ENCODE results near the gene PDX1.

Gene PDX1

DNA sequence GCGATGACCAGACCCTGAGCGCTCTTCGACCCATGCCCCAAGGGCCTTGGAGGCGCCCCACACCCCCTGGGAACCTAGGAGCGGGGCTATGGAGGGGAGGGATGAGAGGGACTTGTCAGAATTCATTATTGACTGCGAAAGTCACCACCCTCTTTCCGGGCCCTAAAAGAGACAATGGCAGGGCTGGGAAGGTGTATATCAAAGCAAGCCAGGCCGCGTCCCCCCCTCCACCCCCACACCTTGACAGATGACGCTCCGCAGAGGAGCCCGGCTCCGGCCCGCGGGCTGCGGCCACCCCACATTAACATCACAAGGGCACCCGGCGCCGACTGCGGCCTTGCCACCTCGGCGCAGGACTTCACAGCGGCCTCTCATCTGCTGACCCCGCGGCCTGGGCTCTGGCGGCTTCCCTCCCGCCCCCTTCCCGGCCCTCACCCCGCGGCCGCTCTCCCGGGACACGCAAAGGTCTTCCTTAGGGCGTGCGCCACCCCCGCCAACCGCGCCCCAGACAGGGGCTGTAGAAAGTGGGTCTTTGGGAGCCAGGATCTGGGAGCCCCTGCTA is 46.9 kb downstream of the PDX1 start:
- no peak for DNase-seq
- TF ChIP-seq GATA1 (IDR thresholded peaks at IDR 0.05; ENCODE audit: low read depth, low read length) (no peak), POLR2A (IDR thresholded peaks at IDR 0.05; ENCODE audit: low read length) (no peak)

- no peak for DNase-seq
- no peak for TF ChIP-seq GATA1 (IDR thresholded peaks at IDR 0.05; ENCODE audit: low read depth, low read length)
- TF ChIP-seq POLR2A (IDR thresholded peaks at IDR 0.05; ENCODE audit: low read length): no peak
Measured at GRCh38 chr13:27967203-27967735, 47.5 kb downstream of the PDX1 start.

DNA sequence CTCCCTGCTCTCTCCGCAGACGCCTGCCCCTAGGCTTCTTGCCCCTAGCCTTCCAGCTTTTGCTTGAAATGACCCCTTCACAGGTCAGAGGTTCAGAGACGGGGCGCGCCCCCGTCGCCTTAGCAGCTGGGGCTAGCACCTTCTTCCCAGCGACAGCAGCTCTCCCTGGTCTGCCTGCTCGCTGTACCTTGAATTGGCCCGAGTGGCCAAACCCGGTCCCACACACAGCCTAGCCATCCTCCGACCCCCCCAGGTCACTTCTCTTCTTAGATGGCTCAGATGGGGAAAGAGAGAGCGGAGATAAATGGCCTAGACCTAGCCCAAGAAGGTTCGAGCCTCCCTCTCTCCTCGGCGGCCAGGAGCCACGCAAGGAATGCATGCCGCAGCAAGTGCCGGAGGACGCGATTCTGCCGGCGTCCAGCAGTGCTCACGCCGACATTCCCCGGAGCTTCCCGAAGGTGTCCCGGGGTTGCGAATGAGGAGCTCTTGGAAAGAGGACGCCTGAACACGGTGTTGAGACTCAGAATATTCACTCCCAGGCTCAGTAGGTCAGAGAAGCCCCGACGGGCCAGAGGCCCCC is 48.0 kb downstream of the PDX1 start:
- no peak for DNase-seq
- TF ChIP-seq GATA1 (IDR thresholded peaks at IDR 0.05; ENCODE audit: low read depth, low read length): no peak
- no peak for TF ChIP-seq POLR2A (IDR thresholded peaks at IDR 0.05; ENCODE audit: low read length)

DNA sequence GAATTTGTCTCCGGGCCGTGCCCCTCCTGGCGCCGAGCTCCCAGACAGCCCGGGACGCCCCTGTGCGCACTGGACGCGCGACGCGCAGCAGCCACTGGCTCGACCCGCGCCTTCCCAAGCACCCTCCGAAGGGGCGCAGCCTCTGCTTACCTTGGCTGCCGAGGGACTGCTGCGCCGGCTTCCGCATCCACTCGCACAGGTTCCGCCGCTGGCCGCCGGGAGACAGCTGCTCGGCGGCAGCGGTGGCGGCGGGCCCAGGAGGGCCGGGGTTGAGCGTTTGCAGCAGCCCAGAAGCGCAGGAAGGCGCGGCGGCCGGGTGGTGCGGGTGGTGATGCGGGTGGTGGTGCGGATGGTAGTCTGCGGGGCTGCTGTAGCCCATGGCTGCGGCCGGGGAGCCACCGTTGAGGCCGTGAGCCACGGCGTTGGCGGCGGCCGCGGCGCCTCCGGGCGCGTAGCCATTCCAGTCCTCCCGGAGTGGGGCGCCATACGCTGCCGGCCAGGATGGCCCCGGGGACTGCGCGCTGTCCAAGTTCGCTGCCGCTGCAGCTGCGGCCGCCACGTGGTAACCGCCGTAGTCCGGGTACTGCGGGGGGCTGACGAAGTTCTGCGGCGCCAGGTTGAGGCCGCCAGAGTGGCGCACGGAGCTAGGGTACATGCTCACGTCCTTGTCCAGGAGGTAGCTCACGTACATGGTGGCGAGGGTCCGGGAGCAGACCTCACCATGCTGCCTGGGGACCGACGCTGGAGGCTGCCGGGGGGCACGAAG is 48.7 kb downstream of the PDX1 start:
- TF ChIP-seq POLR2A (IDR thresholded peaks at IDR 0.05; ENCODE audit: low read length): no peak
- TF ChIP-seq GATA1 (IDR thresholded peaks at IDR 0.05; ENCODE audit: low read depth, low read length): no peak
- no peak for DNase-seq

- no peak for TF ChIP-seq POLR2A (IDR thresholded peaks at IDR 0.05; ENCODE audit: low read length)
- no peak for TF ChIP-seq GATA1 (IDR thresholded peaks at IDR 0.05; ENCODE audit: low read depth, low read length)
- no peak for DNase-seq
Measured at GRCh38 chr13:27969082-27969865, 49.5 kb downstream of the PDX1 start, which contains the start of gene CDX2. CDX2 (minus strand) TSS chr13:27969315; CDS start chr13:27969006, 309 bp downstream.

DNA sequence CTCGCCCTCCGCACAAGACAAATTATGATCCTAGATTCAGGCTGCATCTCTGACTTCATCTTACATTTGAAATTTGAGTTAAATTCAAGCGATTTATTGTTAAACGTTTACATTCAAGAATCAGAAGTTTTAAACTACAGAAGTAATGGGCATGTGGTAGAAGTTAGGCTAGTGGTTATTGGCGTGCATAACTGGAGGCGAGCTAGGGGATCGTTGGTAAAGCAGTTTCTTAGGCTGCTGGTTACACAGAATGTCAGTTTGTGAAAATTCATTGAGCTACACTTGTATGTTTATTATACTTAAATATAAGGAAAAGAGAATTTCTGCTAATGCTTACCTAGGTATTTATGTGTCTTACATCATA is 50.0 kb downstream of the PDX1 start:
- TF ChIP-seq POLR2A (IDR thresholded peaks at IDR 0.05; ENCODE audit: low read length) (no peak), GATA1 (IDR thresholded peaks at IDR 0.05; ENCODE audit: low read depth, low read length) (no peak)
- DNase-seq: no peak

GRCh38 chr13:27970382-27971235 is 50.8 kb downstream of the PDX1 start:
- TF ChIP-seq POLR2A (IDR thresholded peaks at IDR 0.05; ENCODE audit: low read length): no peak
- no peak for TF ChIP-seq GATA1 (IDR thresholded peaks at IDR 0.05; ENCODE audit: low read depth, low read length)
- DNase-seq: no peak

DNA sequence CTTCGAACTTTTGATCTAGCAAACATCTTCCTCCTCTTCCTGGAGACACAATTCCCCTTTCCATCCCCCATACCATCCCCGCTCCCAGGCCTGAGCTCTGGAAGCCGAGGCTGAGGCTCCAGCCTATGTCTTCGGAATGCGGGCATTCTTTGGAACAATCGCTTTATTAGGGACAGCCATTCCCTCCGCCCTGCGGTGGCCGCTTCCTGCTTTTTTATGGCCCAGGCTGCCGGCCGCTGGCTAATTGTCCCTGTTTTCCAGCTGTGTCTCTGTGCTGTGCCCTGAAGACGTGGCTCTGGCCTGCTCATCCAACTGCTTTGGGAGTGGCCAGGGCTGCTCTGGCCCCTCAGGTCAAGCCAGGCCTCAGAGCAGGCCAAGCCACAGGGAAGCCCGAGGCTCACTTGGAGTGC is 51.4 kb downstream of the PDX1 start:
- no peak for TF ChIP-seq POLR2A (IDR thresholded peaks at IDR 0.05; ENCODE audit: low read length)
- TF ChIP-seq GATA1 (IDR thresholded peaks at IDR 0.05; ENCODE audit: low read depth, low read length): no peak
- DNase-seq: no peak

GRCh38 chr13:27971776-27972477 is 52.1 kb downstream of the PDX1 start:
- DNase-seq: no peak
- no peak for TF ChIP-seq POLR2A (IDR thresholded peaks at IDR 0.05; ENCODE audit: low read length)
- TF ChIP-seq GATA1 (IDR thresholded peaks at IDR 0.05; ENCODE audit: low read depth, low read length): no peak

DNA sequence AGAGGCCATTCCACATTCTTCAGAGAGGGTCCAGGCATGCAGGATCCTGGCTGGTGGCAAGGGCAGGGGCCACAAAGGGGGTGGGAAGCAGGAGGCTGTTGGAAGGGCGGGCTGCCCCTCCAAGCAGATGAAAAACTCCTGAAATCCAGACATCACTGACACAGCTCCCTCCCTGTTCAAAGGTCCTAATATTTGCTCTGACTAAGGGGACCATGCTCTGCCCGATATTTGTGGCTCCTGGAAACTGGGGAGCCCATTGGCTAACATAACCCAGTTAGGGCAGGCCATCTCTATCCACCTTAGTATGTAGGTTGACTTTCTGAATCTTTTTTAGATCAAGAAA is 52.6 kb downstream of the PDX1 start:
- no peak for TF ChIP-seq GATA1 (IDR thresholded peaks at IDR 0.05; ENCODE audit: low read depth, low read length)
- TF ChIP-seq POLR2A (IDR thresholded peaks at IDR 0.05; ENCODE audit: low read length): no peak
- DNase-seq: no peak

GRCh38 chr13:27973291-27973690 is 53.5 kb downstream of the PDX1 start:
- DNase-seq: no peak
- TF ChIP-seq POLR2A (IDR thresholded peaks at IDR 0.05; ENCODE audit: low read length) (no peak), GATA1 (IDR thresholded peaks at IDR 0.05; ENCODE audit: low read depth, low read length) (no peak)

DNA sequence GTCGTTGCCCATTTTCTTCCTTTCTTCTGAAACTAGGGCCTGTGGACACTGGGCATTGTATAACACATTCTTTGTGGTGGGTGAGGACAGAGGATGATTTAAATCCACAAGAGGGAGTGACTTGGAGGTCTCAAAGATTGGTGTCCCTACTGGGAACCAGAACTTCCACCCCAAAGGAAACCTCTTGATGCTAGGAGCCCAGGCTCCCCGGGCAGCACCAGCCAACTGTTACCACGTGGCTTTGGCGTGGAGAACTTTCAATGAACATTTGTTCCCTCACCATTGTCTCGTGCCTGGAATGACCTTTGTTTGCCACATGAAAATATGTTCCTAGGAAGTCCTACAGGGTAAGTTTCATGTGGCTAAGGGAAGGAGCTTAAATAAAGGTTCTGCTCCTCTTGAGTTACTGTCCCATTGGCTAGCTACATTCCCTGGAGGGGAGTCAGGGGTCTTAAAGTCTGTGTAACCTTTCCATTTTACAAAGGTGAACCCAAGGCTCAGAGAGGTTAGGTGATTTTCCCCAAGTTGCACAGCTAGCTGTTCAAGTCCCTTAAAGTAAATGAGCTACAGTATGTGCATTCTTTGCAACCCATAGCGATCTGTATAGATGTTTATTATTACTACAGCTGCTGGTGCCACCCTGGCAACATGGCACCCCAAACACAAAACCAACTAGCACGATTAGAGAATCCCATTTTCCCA is 54.3 kb downstream of the PDX1 start:
- DNase-seq: no peak
- no peak for TF ChIP-seq GATA1 (IDR thresholded peaks at IDR 0.05; ENCODE audit: low read depth, low read length)
- no peak for TF ChIP-seq POLR2A (IDR thresholded peaks at IDR 0.05; ENCODE audit: low read length)

Data from erythroblast (primary cell).